HEK293T (cell line): ENCODE data around the gene TBCC.

Source experiments
- FOXA1 ChIP-seq: fragments of 450-650 bp; IDR thresholded peaks from 2 replicates; pipeline ENCODE4 v1.6.1; 2016; ENCODE audit warnings: mild to moderate bottlenecking
- HDGF ChIP-seq: fragments of 450-650 bp; IDR thresholded peaks from 2 replicates; pipeline ENCODE4 v1.6.1; 2017; ENCODE audit warnings: antibody characterized with exemption, borderline replicate concordance
- LEF1 ChIP-seq: fragments of 450-650 bp; IDR thresholded peaks from 2 replicates; pipeline ENCODE4 v1.6.1; 2017; ENCODE audit warnings: mild to moderate bottlenecking, borderline replicate concordance
- SP1 ChIP-seq: fragments of 450-650 bp; IDR thresholded peaks from 2 replicates; pipeline ENCODE4 v1.6.1; 2017

GRCh38 chr6:42696526-42697267, 49.2 kb downstream of the TBCC start:
- no peak for TF ChIP-seq SP1
- no peak for TF ChIP-seq FOXA1
- no peak for TF ChIP-seq LEF1
- no peak for TF ChIP-seq HDGF
